ES-I3 (cell line): ENCODE results near the gene LSM10.

ENCODE experiments used
- H3K36me3 ChIP-seq: 2 replicates; pipeline ENCODE4 v1.6.1; 2013; ENCODE audit warnings: mild to moderate bottlenecking, low read length, control low read depth, moderate library complexity; ENCODE audit not compliant: insufficient read depth
- H3K4me1 ChIP-seq: 2 replicates; pipeline ENCODE4 v1.6.1; 2013; ENCODE audit warnings: mild to moderate bottlenecking, control low read depth, low read length; ENCODE audit not compliant: insufficient read depth
- H3K9ac ChIP-seq: 2 replicates; pipeline ENCODE4 v1.6.1; 2013; ENCODE audit warnings: low read depth, mild to moderate bottlenecking, low read length, moderate library complexity
- H3K9me3 ChIP-seq: 2 replicates; pipeline ENCODE4 v1.6.1; 2013; ENCODE audit warnings: mild to moderate bottlenecking, low read length, moderate library complexity; ENCODE audit not compliant: control insufficient read depth, insufficient read depth

Gene LSM10

DNA sequence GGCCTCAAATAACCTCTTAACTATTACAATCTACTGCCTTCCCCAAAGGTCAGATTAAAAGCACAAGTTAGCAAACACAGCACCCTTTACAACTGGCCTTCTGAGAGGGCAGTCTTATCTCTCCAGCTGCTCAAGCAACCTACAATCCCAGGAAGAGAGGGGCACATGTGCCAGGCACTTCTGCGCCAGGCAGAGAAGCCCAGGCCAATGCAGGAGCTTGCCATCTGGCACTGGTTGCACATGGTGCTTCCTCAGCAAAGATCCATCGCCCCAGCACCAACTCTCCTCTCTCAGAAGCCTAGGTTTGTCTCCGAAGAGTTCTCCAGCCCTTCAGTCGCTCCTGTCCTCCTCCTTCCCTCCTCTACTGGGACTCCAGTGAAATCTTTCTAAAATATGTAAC, 14.5 kb downstream of the LSM10 start:
- H3K36me3 ChIP-seq: no peaks in the 10 kb centered on the region; the same call in 1 of the 2 replicates
- H3K4me1 ChIP-seq: peaks cover 24% of the 10 kb centered on the region
- no peak overlapping the region for H3K9ac ChIP-seq
- H3K9me3 ChIP-seq: no peaks in the 10 kb centered on the region

DNA sequence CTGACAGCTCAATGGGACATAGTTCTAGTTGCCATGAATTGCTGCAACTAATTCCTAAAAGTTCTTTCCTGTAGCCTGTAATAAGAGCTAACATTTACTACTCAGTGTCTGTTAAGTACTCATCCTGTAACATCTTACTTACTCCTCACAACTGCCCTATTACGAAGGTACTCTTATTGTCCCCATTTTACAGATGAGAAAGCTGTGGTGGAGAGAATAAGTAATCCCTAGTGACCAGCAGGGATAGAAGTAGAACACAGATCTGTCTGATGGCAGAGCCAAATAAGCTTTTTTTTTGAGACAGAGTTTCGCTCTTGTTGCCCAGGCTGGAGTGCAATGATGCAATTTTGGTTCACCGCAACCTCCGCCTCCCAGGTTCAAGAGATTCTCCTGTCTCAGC, 15.0 kb downstream of the LSM10 start:
- H3K4me1 ChIP-seq: peaks cover 19% of the 10 kb centered on the region
- H3K9ac ChIP-seq: no peak overlapping the region
- H3K9me3 ChIP-seq: no peaks in the 10 kb centered on the region
- no peaks in the 10 kb centered on the region; the same call in 1 of the 2 replicates for H3K36me3 ChIP-seq

DNA sequence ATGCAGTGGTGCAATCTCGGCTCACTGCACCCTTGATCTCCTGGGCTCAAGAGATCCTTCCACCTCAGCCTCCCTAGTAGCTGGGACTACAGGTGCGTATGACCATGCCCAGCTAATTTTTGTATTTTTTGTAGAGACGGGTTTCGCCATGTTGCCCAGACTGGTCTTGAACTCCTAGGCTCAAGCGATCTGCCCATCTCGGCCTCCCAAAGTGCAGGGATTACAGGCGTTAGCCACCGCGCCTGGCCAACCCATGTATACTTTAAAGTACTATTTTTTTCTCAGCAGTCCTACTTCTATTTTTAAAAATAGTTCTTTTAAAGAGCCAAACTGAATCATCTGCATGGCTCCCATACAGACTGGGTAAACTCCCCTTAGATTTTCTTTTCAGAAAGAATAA, 15.5 kb downstream of the LSM10 start:
- no peaks in the 10 kb centered on the region; the same call in 1 of the 2 replicates for H3K36me3 ChIP-seq
- peaks cover 15% of the 10 kb centered on the region for H3K4me1 ChIP-seq
- no peak overlapping the region for H3K9ac ChIP-seq
- no peaks in the 10 kb centered on the region for H3K9me3 ChIP-seq

DNA sequence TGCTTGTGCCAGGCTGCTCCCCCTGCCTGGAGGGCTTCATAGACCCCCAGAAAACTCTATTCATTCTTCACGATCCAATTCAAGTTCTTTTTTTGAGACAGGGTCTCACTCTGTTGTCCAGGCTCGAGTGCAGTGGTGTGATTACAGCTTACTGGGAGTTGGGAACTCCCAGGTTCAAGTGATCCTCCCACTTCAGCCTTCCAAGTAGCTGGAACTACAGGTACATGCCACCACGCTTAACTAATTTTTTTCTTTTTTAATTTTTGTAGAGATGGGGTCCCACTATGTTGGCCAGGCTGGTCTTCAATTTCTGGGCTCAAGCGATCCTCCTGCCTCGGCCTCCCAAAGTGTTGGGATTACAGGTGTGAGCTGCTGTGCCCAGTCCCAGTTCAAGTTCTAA, 16.3 kb downstream of the LSM10 start:
- Histone ChIP-seq H3K9ac (no peak overlapping the region), H3K9me3 (no peaks in the 10 kb centered on the region), H3K4me1 (peaks cover 8% of the 10 kb centered on the region; the same call in 1 of the 2 replicates), H3K36me3 (no peaks in the 10 kb centered on the region; the same call in 1 of the 2 replicates)

DNA sequence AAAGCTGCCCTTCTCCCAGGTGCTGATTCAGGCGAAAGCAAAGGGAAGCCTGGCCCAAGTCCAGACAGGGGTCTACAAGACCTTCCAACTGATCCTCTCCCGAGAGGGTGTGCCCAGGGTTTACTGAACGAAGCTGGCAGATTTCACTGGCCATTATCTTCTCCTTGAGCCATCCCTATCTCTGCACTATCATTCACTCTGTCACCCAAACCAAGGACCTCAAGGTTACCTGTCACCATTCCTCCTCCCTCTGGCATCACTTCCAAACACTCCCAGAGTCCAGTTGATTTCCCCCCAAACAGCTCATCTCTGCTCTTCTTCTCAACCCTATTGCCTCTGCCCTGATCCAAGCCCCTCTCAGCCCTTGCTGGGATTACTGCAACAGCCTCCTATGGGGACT, 16.9 kb downstream of the LSM10 start:
- H3K9me3 ChIP-seq: no peaks in the 10 kb centered on the region
- no peak overlapping the region for H3K9ac ChIP-seq
- H3K36me3 ChIP-seq: no peaks in the 10 kb centered on the region; the same call in 1 of the 2 replicates
- H3K4me1 ChIP-seq: peaks cover 8% of the 10 kb centered on the region; the same call in 1 of the 2 replicates

DNA sequence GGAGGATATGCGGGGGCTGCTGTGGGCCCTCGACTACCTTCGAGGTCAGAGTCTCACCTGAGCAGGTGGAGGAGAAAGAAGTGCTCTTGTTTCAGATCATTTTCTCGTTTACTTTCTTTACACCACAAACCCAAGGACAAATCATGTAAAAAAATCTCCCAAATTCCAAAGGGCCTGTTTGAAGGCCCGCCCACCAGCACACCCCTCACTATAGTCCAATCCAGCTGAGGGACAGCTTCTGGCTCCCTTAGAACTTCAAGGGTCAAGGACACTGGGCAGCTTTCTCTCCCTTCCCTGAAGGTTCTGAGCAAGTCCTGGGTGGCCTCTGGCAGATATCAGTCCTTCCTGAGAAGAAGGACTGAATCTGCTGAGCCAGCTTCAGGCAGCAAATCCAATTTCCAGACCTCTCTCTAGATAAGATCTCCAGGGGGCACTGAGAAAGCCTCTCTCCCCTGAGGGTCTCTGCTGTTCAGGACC, 17.5 kb downstream of the LSM10 start:
- H3K9me3 ChIP-seq: no peaks in the 10 kb centered on the region
- no peaks in the 10 kb centered on the region; the same call in 1 of the 2 replicates for H3K36me3 ChIP-seq
- H3K9ac ChIP-seq: no peak overlapping the region
- H3K4me1 ChIP-seq: peaks cover 8% of the 10 kb centered on the region; the same call in 1 of the 2 replicates

DNA sequence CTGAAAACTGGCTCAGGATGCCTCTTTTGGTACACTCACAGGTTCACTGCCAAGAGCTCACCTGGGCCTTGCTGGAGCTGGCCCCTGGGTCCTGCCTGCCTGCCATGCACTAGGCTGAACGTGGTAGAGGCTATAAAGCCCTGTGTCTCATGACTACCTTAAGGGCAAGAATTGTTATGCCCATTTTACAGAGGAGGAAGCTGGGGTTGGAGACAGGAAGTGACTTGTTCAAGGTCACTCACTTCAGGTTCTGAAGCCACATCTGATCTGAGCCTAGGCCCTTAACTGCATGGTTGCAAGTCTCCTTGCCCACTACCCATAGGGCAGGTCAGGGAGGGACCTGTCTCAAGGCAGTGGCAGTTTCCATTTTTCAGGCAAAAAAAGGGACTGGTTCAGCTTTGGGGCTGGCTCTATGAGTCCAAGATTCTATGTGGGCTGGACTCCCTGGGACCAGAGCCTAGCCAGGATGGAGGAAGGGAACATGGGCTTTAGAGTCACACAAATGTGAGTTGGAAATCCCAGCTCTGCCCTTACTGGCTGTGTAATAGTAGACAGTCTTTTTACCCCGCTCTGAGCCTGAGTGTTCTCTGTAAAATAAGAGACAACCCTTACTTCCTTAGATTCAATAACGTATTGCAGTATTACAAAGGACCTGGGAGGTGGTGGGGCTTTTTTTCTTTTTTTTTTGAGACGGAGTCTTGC, 19.8 kb downstream of the LSM10 start:
- H3K9ac ChIP-seq: no peak overlapping the region
- H3K36me3 ChIP-seq: no peaks in the 10 kb centered on the region; the same call in 1 of the 2 replicates
- peaks cover 27% of the 10 kb centered on the region for H3K4me1 ChIP-seq

DNA sequence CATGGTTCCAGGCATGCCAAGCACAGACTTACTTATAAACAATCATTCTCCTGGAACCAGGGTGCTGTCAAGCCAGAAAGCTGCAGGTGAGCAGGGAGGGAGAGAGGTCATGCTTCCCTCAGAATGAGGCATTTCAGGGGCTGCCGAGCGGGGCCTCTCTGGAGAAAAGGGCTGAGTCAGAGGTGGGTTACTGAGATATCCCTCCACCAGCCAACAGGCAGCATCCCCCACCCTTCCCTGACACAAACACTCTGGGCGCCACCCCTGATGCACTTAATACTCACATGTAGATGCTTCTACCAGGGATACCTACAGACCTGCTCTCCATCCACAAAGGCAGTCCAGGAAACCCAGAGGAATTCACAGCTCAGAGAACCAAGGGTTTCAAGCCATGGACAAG, 25.1 kb downstream of the LSM10 start:
- Histone ChIP-seq H3K9me3 (no peaks in the 10 kb centered on the region), H3K36me3 (no peaks in the 10 kb centered on the region), H3K9ac (no peak overlapping the region; the same call in 1 of the 2 replicates), H3K4me1 (peaks cover 44% of the 10 kb centered on the region)

More for the DNA sequence above, 19.8 kb downstream of the LSM10 start:
- no peaks in the 10 kb centered on the region for H3K9me3 ChIP-seq

DNA sequence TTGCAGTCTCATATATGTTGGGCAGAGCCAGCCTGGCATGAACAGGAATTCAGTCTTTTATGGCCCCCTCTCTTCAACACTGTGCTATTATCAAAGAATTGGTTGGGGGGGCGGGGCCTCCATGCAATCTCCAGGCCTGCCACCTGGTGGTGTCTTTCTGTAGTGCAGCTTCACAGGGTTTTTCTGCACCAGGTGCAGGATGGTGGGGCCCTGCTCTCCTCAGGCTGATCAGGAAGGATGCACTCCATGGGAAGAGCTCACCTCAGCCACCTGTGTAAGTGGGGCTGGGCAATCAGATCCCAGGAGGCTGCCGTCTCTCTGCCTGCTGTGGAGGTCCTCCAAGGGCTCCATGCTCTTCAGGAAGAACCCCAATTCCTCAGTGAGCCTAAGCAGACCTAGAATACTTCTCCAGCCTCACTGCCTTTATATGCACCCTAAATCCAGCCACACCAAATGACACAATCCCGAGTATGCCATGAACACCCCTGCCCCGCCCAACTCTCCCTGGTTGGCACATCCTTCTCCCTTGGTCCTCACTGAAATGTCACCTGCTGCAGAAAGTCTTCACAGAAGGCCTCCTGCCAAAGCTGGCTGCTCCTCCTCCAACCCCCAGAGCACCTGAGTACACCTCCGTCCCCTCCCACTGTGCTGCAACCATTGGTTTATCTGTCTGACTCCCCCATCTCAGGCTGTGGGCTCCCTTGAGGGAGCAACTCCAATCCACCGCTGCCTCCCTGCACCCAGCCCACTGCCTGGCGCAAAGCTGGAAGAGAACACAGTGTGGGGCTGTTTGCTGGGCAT, 28.4 kb downstream of the LSM10 start:
- no peaks in the 10 kb centered on the region; the same call in 1 of the 2 replicates for H3K36me3 ChIP-seq
- H3K9me3 ChIP-seq: no peaks in the 10 kb centered on the region
- H3K9ac ChIP-seq: no peak overlapping the region
- peaks cover 40% of the 10 kb centered on the region for H3K4me1 ChIP-seq

DNA sequence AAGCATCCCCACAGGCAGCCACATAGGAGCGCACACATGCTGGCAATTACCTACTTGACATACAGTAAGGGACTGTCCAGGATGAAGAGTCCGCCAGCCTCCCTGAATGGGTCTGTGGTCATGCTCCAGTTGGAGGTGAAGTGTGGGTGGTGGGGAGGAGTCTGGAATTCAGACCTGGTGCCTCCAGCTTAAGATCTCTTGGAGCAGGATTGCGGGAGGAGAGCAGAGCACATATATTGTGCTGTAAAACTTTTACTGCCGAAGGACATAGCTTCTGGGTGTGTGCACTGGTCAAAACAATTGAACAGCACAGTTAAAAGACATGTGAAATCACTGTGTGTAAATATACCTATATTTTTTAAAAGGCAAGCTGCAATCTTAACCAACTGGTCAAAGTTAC, 29.9 kb downstream of the LSM10 start:
- Histone ChIP-seq H3K9me3 (no peaks in the 10 kb centered on the region), H3K4me1 (peaks cover 28% of the 10 kb centered on the region), H3K36me3 (no peaks in the 10 kb centered on the region; the same call in 1 of the 2 replicates), H3K9ac (no peak overlapping the region)

DNA sequence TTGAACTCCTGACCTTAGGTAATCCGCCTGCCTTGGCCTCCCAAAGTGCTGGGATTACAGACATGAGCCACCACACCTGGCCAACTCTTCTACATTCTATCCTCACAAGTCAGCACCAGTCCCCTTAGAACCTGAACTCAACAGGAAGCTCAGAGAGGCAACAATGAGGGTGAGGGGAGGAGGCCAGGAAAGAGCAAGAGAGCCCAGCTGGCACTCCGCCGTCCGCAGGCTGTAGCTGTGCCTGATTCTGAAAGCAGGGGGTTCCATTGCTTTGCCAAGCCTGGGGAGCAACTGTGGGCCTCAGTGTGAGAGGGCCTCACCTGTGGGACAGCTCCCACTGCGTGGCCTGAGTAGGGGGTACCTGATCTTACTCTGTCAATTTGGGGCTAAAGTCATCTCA, 30.6 kb downstream of the LSM10 start:
- Histone ChIP-seq H3K9me3 (no peaks in the 10 kb centered on the region), H3K9ac (no peak overlapping the region), H3K4me1 (peaks cover 21% of the 10 kb centered on the region; the same call in 1 of the 2 replicates), H3K36me3 (no peaks in the 10 kb centered on the region; the same call in 1 of the 2 replicates)

DNA sequence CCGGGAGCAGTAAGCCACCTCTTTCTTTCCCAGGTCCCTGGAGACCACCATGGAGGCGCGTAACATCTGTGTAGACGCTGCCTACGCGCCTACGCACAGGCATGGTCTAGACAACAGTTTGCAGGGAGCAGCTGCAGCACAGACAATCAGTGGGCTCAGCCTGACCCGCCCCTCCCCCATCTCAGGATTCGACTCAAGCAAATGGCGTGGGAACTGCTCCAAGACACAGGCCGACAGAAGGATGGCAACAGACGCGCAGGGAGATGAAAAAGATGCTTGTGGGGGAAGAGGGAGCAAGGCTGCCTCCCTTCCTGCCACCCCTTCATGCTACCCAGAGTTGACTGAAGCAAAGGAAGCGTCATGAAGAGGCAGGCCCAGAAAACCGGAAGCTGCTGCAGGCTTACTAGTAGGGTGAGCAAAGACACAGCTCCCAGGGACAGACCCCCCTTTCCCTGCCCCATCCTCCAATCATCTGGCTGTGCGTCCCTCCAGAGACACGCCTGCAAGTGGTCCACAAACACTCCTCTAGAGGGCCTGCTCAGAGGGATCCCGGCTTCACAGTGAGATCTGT, 31.5 kb downstream of the LSM10 start:
- Histone ChIP-seq H3K9ac (no peak overlapping the region), H3K9me3 (no peaks in the 10 kb centered on the region), H3K4me1 (peaks cover 18% of the 10 kb centered on the region; the same call in 1 of the 2 replicates), H3K36me3 (no peaks in the 10 kb centered on the region; the same call in 1 of the 2 replicates)

DNA sequence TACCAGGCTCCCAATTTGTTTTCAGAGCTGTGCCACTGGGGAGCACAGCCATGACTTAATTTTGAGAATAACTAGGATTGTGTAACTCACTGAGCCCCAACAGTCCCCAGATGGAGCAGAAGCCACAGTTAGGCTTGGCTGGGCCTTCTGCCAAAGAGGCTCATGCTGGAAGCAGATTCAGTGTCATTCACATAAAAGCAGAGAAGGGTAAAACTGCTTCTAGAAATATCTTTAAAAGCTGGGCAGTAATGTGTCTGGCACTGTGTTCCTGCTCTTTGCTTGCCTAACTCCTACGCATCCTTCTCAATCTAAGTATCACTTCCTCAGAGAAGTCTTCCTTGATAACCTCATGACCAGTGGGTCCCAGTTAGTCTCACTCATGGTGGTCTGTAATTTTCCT, 32.3 kb downstream of the LSM10 start:
- Histone ChIP-seq H3K4me1 (peaks cover 18% of the 10 kb centered on the region; the same call in 1 of the 2 replicates), H3K36me3 (no peaks in the 10 kb centered on the region; the same call in 1 of the 2 replicates), H3K9ac (no peak overlapping the region), H3K9me3 (no peaks in the 10 kb centered on the region)

DNA sequence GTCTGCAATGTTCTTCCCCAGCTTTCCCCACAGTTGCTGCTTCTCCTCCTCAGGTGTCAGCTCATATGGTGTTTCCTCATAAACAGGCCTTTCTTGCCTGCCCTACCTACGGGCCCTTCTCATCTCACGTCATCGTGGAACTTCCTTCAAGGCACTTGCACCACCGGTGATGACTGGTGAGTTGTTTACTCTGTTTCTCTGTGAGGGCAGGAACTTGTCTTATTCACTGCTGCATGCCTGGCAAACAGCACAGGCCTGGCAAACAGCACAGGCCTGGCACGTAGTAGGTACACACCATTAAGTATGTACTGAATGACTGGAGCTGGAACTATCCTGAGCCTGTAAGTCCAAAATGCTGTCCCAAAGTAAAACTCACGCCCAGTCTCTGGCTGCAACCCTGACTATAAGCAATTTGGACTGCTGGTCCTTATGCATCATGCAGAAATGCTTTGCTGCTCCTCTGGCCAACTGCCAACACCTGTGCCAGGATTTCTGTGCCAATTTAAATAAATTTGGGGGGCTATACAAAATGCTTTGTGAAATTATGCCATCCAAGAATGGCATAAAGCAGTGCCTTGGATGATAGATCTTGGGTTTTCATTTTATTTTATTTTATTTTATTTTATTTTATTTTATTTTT, 37.7 kb downstream of the LSM10 start:
- Histone ChIP-seq H3K9me3 (no peaks in the 10 kb centered on the region), H3K4me1 (no peaks in the 10 kb centered on the region), H3K36me3 (peaks cover 5% of the 10 kb centered on the region; the same call in 1 of the 2 replicates), H3K9ac (no peak overlapping the region)
